PC-9 (cell line): ENCODE measurements around the gene LETM1.

Experiments
- EZH2 ChIP-seq: fragments of 200-600 bp; sonication (generic); IDR thresholded peaks from 2 replicates; pipeline ENCODE4 v1.8.0; 2017; ENCODE audit warnings: antibody characterized with exemption, low read depth
- TF ChIP-seq, protein P1 (sequence below): fragments of 200-600 bp; sonication (generic); conservative IDR thresholded peaks from 2 replicates; pipeline ENCODE4 v1.6.1; 2017; ENCODE audit warnings: mixed run types, antibody characterized with exemption, mild to moderate bottlenecking, moderate library complexity

DNA sequence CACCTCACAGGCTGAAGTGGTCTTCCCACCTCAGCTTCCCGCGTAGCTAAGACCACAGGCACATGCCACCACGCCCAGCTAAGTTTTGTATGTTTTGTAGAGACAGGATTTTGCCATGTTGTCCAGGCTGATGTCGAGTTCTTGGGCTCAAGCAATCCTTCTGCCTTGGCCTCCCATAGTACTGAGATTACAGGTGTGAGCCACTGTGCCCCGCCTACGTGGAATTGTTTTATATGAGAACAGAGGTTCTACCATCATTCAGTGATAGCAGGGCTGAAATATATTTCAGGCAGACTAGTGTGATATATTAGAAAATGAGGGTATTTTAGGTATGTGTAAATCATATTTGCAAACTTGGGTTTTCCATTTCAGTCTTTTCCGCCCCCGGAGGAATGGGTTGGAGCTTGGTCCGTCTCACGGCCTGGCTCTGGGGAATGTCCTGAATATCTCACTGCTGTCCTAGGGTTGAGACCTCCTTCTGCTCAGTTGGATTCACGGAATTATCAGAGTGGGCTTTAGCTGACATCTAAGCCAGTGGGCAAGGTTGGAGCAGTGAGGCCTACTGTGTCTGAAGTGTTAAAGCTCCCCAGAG lies 35.1 kb upstream of the LETM1 start:
- TF ChIP-seq, protein P1, sequence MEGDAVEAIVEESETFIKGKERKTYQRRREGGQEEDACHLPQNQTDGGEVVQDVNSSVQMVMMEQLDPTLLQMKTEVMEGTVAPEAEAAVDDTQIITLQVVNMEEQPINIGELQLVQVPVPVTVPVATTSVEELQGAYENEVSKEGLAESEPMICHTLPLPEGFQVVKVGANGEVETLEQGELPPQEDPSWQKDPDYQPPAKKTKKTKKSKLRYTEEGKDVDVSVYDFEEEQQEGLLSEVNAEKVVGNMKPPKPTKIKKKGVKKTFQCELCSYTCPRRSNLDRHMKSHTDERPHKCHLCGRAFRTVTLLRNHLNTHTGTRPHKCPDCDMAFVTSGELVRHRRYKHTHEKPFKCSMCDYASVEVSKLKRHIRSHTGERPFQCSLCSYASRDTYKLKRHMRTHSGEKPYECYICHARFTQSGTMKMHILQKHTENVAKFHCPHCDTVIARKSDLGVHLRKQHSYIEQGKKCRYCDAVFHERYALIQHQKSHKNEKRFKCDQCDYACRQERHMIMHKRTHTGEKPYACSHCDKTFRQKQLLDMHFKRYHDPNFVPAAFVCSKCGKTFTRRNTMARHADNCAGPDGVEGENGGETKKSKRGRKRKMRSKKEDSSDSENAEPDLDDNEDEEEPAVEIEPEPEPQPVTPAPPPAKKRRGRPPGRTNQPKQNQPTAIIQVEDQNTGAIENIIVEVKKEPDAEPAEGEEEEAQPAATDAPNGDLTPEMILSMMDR, result no peak
- no peak for TF ChIP-seq EZH2
